ENCODE data around the gene INPP5A. TPM values are rescaled to one million over a fixed set of nuclear protein-coding genes. Genes with fewer than 3 reads are reported as not detected.

INPP5A gene
- total RNA-seq, 1 experiment from 2014 or later = 12.3 TPM

- CTCF ChIA-PET = no interaction called here
- no peak for ATAC-seq
- Histone ChIP-seq H3K4me3 (replicated peaks in 1 of 2; ENCODE audit: low read depth in 1 of 2, low read length in 2 of 2) (no peak overlapping the region), H3K4me2 (ENCODE audit: low read length) (no peak overlapping the region), H3K9ac (ENCODE audit: low read length) (no peak overlapping the region), H3K4me1 (ENCODE audit: control insufficient read depth in 1 of 2, insufficient read depth in 2 of 2, low read length in 2 of 2) (no peaks in the 10 kb centered on the region), H3K9me3 (ENCODE audit: control insufficient read depth in 1 of 2, insufficient read depth in 1 of 2, low read depth in 1 of 2, low read length in 2 of 2) (no peaks in the 10 kb centered on the region), H3K9me2 (ENCODE audit: insufficient read depth) (no peaks in the 10 kb centered on the region), H4K20me1 (ENCODE audit: insufficient read depth) (no peaks in the 10 kb centered on the region), H3K79me2 (ENCODE audit: insufficient read depth, low read length) (no peaks in the 10 kb centered on the region), H3K36me3 (ENCODE audit: control insufficient read depth in 1 of 2, insufficient read depth in 2 of 2, low read length in 2 of 2) (no peaks in the 10 kb centered on the region), H3K27me3 (ENCODE audit: insufficient read depth, low read length) (no peaks in the 10 kb centered on the region), H2AFZ (ENCODE audit: low read depth, low read length, poor library complexity, severe bottlenecking) (no peak overlapping the region), H3K27ac (ENCODE audit: low read depth, low read length) (no peak overlapping the region)
- DNase-seq (ENCODE audit: low read depth, low spot score) = no peak
- intact Hi-C loops (cut with micrococcal nuclease) = no loop called here
- RAD21 ChIA-PET (ENCODE audit: low non-redundant PET in 1 of 2, low total read pairs in 2 of 2, uncharacterized antibody in 2 of 2, unreplicated experiment in 2 of 2) = no interaction called here
- no TSS peak for BruUV-seq (replicated peaks)
- POLR2A ChIA-PET = no interaction called here
- TF ChIP-seq FOSL1 (IDR thresholded peaks at IDR 0.05; ENCODE audit: low read depth) (no peak), YY1 (IDR thresholded peaks at IDR 0.05; ENCODE audit: extremely low read depth, insufficient replicate concordance, low read depth, low read length) (no peak), ATF3 (IDR thresholded peaks at IDR 0.05) (no peak), TCF7L2 (IDR thresholded peaks at IDR 0.05; ENCODE audit: borderline replicate concordance, extremely low read depth, insufficient read depth, insufficient read length) (no peak), ZFX (IDR thresholded peaks at IDR 0.05) (no peak), ZNF274 (IDR thresholded peaks at IDR 0.05; ENCODE audit: low read depth, low read length) (no peak), POLR2AphosphoS5 (IDR thresholded peaks at IDR 0.05; ENCODE audit: low read depth, low read length) (no peak), REST (IDR thresholded peaks at IDR 0.05; ENCODE audit: low read depth) (no peak), MAX (IDR thresholded peaks at IDR 0.05) (no peak), EZH2phosphoT487 (IDR thresholded peaks at IDR 0.05; ENCODE audit: borderline replicate concordance) (no peak), CBX3 (IDR thresholded peaks at IDR 0.05; ENCODE audit: low read depth) (no peak), SP1 (IDR thresholded peaks at IDR 0.05; ENCODE audit: low read depth) (no peak), SRF (IDR thresholded peaks at IDR 0.05; ENCODE audit: low read depth) (no peak), SIN3A (IDR thresholded peaks at IDR 0.05; ENCODE audit: low read depth) (no peak), CTCF (IDR thresholded peaks at IDR 0.05 in 2 of 3, conservative IDR thresholded peaks at IDR 0.05 in 1 of 3; ENCODE audit: borderline replicate concordance in 1 of 3, insufficient read depth in 1 of 3, low read depth in 2 of 3, low read length in 2 of 3) (no peak), CEBPB (IDR thresholded peaks at IDR 0.05; ENCODE audit: low read depth) (no peak), RAD21 (IDR thresholded peaks at IDR 0.05; ENCODE audit: low read depth) (no peak), POLR2A (IDR thresholded peaks at IDR 0.05; ENCODE audit: borderline replicate concordance, extremely low read depth, insufficient read depth, insufficient read length) (no peak), ZBTB33 (IDR thresholded peaks at IDR 0.05; ENCODE audit: extremely low read depth, insufficient replicate concordance, low read length) (no peak)
These were observed 16.7 kb downstream of the INPP5A start for GRCh38 chr10:132554053-132554990.
